HG02943 (cell line): Measurements from ENCODE around the gene SLC2A10.

Experiments
- ATAC-seq: cut with Tn5 transposase; IDR thresholded peaks from one replicate; pipeline ENCODE4 v1.9.1; 2021; ENCODE audit warnings: mild to moderate bottlenecking, low read depth, moderate library complexity; ENCODE audit not compliant: unreplicated experiment

SLC2A10 gene

GRCh38 chr20:46724343-46724959 is 15.0 kb downstream of the SLC2A10 start:
- no peak for ATAC-seq

- ATAC-seq = no peak
Measured at GRCh38 chr20:46725186-46726165, 16.0 kb downstream of the SLC2A10 start.

GRCh38 chr20:46731770-46732169 is 22.3 kb downstream of the SLC2A10 start:
- no peak for ATAC-seq

GRCh38 chr20:46735436-46735835 is 26.0 kb downstream of the SLC2A10 start:
- no peak for ATAC-seq

GRCh38 chr20:46739431-46740213 is 30.2 kb downstream of the SLC2A10 start:
- ATAC-seq = no peak

- no peak for ATAC-seq
Measured at GRCh38 chr20:46740214-46740609, 30.8 kb downstream of the SLC2A10 start.

- no peak for ATAC-seq
Measured at GRCh38 chr20:46741924-46742668, 32.6 kb downstream of the SLC2A10 start.

- ATAC-seq = no peak
Measured at GRCh38 chr20:46742669-46743045, 33.2 kb downstream of the SLC2A10 start.

GRCh38 chr20:46743088-46743487 is 33.6 kb downstream of the SLC2A10 start:
- no peak for ATAC-seq

GRCh38 chr20:46746956-46747526 is 37.6 kb downstream of the SLC2A10 start:
- ATAC-seq = no peak

- ATAC-seq = no peak
Measured at GRCh38 chr20:46749147-46749546, 39.7 kb downstream of the SLC2A10 start.

GRCh38 chr20:46751856-46752255 is 42.4 kb downstream of the SLC2A10 start:
- ATAC-seq = no peak

GRCh38 chr20:46752728-46753127 is 43.3 kb downstream of the SLC2A10 start:
- no peak for ATAC-seq

GRCh38 chr20:46755483-46756413 is 46.3 kb downstream of the SLC2A10 start:
- ATAC-seq = no peak

- ATAC-seq = no peak
Measured at GRCh38 chr20:46756419-46756818, 47.0 kb downstream of the SLC2A10 start.

GRCh38 chr20:46757135-46757534 is 47.7 kb downstream of the SLC2A10 start:
- ATAC-seq = no peak

GRCh38 chr20:46757754-46758678 is 48.6 kb downstream of the SLC2A10 start:
- ATAC-seq = no peak
